Measurements from ENCODE around the gene RNF167. TPM values are rescaled to one million over a fixed set of nuclear protein-coding genes. Genes with fewer than 3 reads are reported as not detected.

Gene RNF167
- 33.1 TPM for total RNA-seq

DNA sequence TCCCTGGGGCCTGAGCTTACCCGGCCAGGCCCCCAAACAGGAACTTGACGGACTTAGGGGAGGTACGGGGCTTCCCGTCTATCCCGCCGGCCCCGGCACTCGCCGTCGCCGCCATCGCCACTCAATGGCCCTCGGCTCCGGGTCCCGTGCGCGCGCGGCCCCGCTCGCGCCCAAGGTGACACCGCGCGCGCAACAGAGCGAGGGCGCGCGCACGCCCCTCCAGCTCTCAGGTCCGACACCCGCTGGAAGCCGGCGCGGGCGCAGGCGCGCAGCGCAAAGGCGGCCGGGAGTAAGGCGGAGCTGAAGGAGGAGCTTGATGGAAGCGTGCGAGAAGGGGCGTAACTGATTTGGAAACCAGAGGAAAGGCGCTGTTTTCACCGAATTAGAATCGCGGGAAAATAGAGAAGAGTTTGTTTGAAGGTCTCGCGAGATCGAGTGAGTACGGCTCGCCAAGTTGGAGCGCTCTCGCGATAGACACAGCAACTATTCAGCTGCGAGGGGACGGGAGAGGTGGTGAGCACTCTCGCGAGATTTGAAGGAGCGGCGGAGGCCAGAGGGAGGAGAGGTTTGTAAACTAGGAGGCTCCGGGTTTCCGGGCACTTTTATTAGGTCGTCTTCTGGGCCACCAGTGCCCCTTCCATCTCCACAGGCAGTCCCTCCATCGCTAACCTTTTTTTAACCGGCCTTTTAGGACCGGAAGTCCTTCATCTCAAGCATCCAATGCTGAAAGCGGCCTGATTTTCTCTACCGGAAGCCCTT, at the start of gene RNF167, which contains the start of gene SLC25A11:
Gene RNF167 (plus strand): TSS at position 473 of the 759 bp plus-strand sequence. CDS start 642 bp downstream, outside the sequence.
Gene SLC25A11 (minus strand): TSS at position 251 of the 759 bp plus-strand sequence. CDS start 136 bp downstream, at position 115.

DNA sequence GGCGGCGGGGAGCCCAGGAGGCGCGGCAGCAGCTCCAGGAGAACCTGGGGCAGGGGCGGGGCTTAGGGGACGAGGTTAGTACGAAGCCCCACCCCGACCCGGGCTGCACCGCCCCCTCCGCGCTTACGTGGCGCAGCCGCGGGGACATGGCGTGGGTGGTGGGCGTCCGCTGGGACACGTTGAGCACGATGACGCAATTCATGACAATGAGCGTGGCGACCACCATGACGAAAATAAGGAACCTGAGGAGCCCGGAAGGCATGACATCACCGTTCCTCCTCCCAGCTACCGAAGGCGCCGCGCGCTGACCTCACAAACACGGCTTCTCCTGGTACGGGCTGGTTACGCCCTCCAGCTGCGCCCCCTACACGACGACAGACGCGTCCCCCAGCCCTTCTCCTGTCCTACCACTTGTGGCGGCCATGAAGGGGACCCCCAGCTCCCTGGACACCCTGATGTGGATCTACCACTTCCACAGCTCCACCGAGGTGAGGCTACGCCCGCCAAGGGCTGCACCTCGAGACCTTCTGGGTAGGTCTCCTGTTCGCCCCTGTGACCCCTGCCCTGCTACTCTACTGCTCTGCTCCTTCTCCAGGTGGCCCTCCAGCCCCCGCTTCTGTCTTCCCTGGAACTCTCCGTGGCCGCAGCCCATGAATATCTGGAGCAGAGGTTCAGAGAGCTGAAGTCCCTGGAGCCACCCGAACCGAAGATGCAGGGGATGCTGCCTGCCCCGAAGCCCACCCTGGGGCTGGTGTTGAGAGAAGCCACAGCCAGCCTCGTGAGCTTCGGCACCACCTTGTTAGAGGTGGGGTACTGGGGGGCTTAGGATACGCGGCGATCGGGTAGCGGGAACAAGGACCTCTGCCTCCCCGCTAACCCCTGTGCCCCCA, 40.5 kb upstream of the RNF167 start, which contains the start of gene C17orf107:
Gene C17orf107 (plus strand): TSS at position 196 of the 890 bp plus-strand sequence. CDS start 227 bp downstream, at position 423.

DNA sequence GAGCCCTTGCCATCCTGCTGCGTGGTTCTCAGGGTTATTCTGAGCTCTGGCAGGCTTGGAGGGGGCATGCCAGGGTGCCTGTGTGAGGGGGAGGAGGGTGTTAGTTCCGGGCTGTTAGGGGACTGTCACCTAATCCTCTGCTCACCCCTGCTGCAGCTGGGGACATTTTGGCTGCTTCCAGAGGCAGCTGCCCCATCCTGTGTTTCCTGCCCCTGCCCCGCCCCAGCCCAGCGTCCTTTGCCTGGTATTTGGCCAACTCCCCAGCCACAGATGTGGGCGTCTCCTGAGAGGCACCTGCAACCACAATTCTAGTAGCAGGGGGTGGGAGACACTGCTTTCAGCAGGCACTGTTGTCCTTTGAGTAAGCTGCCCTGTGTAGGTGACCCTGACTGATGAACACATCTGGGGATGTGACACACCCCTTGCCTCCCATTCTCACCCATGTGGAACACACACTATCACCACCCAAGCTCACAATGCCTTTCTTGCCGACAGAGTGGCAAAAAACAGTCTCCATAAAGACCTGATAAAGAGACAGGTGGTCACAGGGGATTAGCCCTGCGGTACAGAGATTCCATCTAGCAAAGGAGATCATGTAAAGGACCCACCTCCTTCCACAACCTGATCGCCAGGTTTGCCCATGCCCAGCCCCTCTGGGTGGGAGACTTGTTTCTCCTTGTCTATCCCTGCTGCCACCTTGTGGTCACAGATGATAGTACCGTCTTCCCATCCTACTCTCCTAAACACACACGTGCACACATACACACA, 36.8 kb upstream of the RNF167 start, which contains the start of gene CHRNE:
Gene CHRNE (minus strand): TSS at position 48 of the 768 bp plus-strand sequence. CDS start 35 bp downstream, at position 13.

DNA sequence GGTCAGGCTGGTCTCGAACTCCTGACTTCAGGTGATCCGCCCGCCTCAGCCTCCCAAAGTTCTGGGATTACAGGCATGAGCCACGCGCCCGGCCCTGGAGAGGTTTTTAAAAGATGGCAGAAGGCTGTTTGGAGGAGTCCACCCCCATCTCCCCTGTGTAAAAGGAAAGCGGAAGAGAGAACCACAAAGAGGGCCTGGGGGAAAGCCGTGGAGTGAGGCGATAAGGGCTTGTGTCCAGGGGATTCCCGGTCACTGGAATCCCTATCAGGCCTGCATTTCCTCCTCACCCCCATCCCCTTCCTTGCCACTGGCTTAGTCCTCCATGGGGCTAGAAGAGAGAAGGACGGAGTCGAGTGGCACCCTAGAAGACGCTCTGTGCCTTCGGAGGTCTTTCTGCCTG, 8.1 kb upstream of the RNF167 start, which contains the start of gene GP1BA:
Gene GP1BA (plus strand): TSS at position 315 of the 400 bp plus-strand sequence. CDS start 328 bp downstream, outside the sequence.

DNA sequence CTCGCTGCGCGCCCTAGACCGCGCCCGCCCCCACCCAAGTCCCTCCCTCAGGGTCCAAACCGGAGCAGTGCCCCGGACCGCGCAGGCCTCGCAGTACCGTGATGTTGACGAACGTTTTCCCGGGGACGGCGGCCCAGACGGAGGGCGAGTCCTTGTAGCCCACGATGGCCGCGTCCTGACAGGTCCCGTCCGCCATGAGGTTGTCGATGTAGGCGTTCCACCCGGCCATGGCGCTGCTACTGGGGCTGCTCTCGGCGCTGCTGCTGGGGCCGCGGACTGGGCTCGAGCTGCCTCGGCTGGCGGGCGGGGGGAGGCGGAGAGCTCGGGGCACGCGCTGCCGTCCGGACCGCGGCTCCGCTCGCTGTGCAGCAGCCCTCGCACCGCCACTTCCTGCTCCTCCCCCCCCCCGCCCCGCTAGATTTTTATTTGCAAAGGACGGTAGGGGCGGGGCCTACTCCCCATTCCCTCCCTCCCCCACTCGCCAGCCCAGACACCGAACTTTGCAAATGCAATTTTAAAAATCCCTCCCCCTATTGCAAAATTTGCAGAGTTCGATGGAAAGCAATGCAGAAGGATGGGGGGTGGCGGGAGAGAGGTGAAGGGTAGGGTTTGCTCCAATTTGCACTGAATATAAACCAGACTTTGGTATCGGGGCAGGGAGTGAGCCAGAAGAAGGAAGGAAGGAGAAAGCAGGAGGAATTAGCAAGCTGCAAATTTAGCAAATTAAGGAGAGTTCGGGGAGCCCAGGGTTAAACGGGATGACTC, 8.3 kb downstream of the RNF167 start, which contains the start of gene PFN1:
Gene PFN1 (minus strand): TSS at position 365 of the 765 bp plus-strand sequence. CDS start 136 bp downstream, at position 229.

DNA sequence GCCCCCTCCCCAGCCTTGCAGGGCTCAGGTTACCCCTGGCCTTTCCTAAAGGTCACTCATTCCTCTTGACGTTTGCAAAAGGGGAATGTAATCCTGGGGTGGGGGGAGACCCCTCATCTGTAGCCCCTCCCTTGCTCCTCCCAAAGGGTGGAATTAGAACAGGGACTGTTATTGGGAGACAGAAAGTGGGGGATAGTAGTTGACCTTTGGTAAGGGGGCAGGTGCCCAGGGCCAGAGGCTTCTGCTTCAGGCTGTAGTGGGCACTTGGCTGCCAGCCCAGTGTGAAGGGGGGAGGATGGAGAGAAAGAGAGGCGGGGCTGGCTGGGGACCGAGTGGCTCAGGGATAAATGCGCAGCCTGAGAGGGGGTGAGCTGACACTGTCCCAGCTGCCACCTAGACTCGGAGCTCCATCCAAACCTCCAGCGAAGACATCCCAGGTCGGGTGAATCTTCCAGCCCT, 10.7 kb downstream of the RNF167 start, which contains the start of gene ENO3:
Gene ENO3 (plus strand): TSS at position 374 of the 459 bp plus-strand sequence. CDS start 711 bp downstream, outside the sequence.

DNA sequence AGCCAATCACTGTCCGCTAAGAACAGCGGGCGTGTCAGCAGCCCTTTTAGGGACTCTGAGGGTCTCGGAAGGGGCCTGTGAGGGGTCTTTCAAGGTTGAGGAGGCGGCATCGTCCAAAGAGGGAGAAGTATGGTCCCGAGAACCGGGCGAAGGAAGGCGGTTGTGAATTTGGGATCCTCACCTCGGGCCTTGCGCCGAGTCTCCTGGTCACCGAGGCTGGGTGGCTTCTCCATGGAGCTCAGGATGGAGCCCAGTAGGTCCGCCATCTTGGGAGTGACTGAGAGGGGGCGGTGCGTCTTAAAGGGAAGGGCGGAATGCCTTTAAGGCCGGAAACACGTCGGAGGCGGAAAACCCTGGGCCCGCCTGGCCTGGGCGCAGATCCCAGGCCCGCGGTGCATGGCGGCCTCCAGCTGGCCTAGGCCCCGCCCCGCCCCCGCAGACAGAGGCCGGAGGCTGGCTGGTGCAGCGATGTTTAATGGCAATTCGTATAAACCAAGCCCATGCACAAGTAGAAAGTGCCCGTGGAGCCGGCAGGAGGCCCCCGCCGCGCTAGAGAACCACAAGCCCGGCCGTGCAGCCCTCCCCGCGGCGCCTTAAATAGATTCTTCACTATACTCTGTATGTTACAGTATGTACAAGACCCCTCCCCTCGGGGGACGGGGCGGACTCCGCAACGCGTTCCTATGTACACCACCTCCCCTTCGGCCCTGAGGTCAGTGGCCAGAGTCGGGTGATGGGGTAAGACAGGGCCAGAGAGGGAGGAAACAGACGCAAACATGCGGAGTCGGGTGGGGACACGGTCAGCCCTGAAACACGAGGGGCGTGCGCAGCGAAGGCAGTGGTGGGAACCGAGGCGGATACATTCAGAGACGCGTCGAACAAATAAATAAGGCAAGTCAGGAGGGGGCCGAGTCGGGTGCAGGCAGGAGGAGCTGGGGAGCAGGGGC, 27.7 kb downstream of the RNF167 start, which contains the start of gene SPAG7:
Gene SPAG7 (minus strand): TSS at position 279 of the 947 bp plus-strand sequence. CDS start 13 bp downstream, at position 266.

DNA sequence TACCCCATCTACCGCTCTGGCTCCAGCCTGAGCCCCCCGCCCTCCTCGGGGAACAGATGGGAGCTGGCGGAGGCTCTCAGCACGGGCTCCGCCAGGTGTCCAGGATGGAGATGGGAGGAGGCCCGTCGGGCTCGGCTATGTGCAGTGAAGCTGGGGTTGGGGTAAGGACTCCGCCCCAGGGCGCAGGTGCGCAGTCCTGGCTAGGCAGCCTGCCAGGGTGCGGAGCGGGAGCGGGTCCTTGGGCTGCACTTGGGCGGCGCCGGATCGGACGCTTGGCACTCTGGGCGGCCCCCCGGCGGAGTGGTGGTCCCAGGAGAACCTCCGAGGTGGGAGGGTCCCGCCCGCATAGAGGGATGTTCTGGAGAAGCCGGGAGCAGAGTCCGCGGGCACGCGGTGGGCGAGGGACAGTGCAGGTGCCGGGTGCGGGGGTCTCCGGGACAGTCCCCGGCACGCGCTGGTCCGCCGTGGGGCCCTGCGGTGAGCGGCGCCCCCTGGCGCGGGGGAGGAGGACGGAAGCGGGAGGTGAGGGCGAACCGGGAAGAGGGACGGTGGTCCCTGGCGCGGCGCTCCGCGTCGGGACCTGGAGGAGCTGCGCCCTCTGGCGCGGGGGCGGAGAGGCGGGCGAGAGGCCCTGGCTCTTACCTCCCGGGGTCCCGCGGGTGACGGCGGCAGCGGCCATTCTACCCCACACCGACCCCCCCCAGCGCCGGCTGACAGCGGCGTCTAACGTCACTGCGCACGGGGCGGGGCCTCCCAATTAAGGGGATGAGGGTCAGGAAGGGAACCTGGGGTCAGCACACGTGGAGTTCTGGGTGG, 47.1 kb downstream of the RNF167 start, which contains the start of gene CAMTA2:
Gene CAMTA2 (minus strand): TSS at position 725 of the 816 bp plus-strand sequence. CDS start 1,453 bp downstream, outside the sequence.

Small RNA genes within 50 kb of the gene (small RNA-seq; reads per million reads assigned to genes)
- not detected for gene MIR6864 (ENCODE audit: low replicate concordance)
- not detected for gene MIR6865 (ENCODE audit: low replicate concordance)

Other genes with a start within 250 kb of the RNF167 start
- 76.5 TPM for gene PELP1, start 236.1 kb upstream of the RNF167 start, total RNA-seq
- 21.9 TPM for gene ARRB2, start 229.6 kb upstream of the RNF167 start, total RNA-seq
- gene MED11, start 208.8 kb upstream of the RNF167 start, total RNA-seq, result 19.4 TPM
- gene ZMYND15, start 200.4 kb upstream of the RNF167 start, total RNA-seq, result 0.99 TPM
- 14.1 TPM for gene CXCL16, start 200.3 kb upstream of the RNF167 start, total RNA-seq
- 0.53 TPM for gene TM4SF5, start 168.4 kb upstream of the RNF167 start, total RNA-seq
- 1.9 TPM for gene VMO1, start 153.9 kb upstream of the RNF167 start, total RNA-seq
- gene GLTPD2, start 151.3 kb upstream of the RNF167 start, total RNA-seq, result 5.0 TPM
- 118 TPM for gene PSMB6, start 144.1 kb upstream of the RNF167 start, total RNA-seq
- 28.2 TPM for gene PLD2, start 133.1 kb upstream of the RNF167 start, total RNA-seq
- 46.9 TPM for gene MINK1, start 106.9 kb upstream of the RNF167 start, total RNA-seq
- 5.6 TPM for gene C17orf107, start 40.7 kb upstream of the RNF167 start, total RNA-seq
- 1.9 TPM for gene CHRNE, start 37.2 kb upstream of the RNF167 start, total RNA-seq
- 0.88 TPM for gene GP1BA, start 8.0 kb upstream of the RNF167 start, total RNA-seq
- gene SLC25A11, start 222 bp upstream of the RNF167 start, total RNA-seq, result 70.5 TPM
- gene PFN1, start 8.3 kb downstream of the RNF167 start, total RNA-seq, result 419 TPM
- 699 TPM for gene ENO3, start 10.9 kb downstream of the RNF167 start, total RNA-seq
- gene SPAG7, start 27.5 kb downstream of the RNF167 start, total RNA-seq, result 76.4 TPM
- gene CAMTA2, start 47.4 kb downstream of the RNF167 start, total RNA-seq, result 15.8 TPM
- gene INCA1, start 57.3 kb downstream of the RNF167 start, total RNA-seq, result 0.58 TPM
- gene KIF1C, start 57.7 kb downstream of the RNF167 start, total RNA-seq, result 44.0 TPM
- gene SLC52A1, start 95.2 kb downstream of the RNF167 start, total RNA-seq, result 0.58 TPM
- gene ZFP3, start 138.2 kb downstream of the RNF167 start, total RNA-seq, result 6.9 TPM
- 10.4 TPM for gene ZNF232, start 171.6 kb downstream of the RNF167 start, total RNA-seq
- 1.7 TPM for gene USP6, start 175.8 kb downstream of the RNF167 start, total RNA-seq

Data from metanephros (tissue), 2 donors.